Smooth muscle cell (in vitro differentiated cells): ENCODE measurements around the gene RNASEH1. TPM values are rescaled to one million over a fixed set of nuclear protein-coding genes. Genes with fewer than 3 reads are reported as not detected.

ENCODE experiments used
- DNase-seq: peaks from one replicate; lab custom pipeline; 2025; ENCODE audit not compliant: unreplicated experiment; lab: John Stamatoyannopoulos, UW
- H2AFZ ChIP-seq: fragments of 200-600 bp; sonication (generic); 2 replicates; pipeline ENCODE4 v1.6.0; 2016; ENCODE audit warnings: antibody characterized with exemption, low read depth, mild to moderate bottlenecking
- H3F3A ChIP-seq: fragments of 200-600 bp; sonication (generic); 2 replicates; pipeline ENCODE4 v1.6.0; 2017; ENCODE audit warnings: antibody characterized with exemption, low read depth
- H3K27ac ChIP-seq: fragments of 200-600 bp; sonication (generic); 2 replicates; pipeline ENCODE4 v1.5.1; 2016; ENCODE audit warnings: low read depth, mild to moderate bottlenecking
- H3K27me3 ChIP-seq: fragments of 200-600 bp; sonication (generic); 2 replicates; pipeline ENCODE4 v1.6.1; 2016; ENCODE audit warnings: low read depth, mild to moderate bottlenecking
- H3K36me3 ChIP-seq: fragments of 200-600 bp; sonication (generic); 2 replicates; pipeline ENCODE4 v1.5.1; 2016; ENCODE audit warnings: low read depth
- H3K4me1 ChIP-seq: fragments of 200-600 bp; sonication (generic); 2 replicates; pipeline ENCODE4 v1.5.1; 2016; ENCODE audit warnings: low read depth
- H3K4me2 ChIP-seq: fragments of 200-600 bp; sonication (generic); 2 replicates; pipeline ENCODE4 v1.6.0; 2016; ENCODE audit warnings: mild to moderate bottlenecking
- H3K4me3 ChIP-seq: fragments of 200-600 bp; sonication (generic); 2 replicates; pipeline ENCODE4 v1.5.1; 2016; ENCODE audit warnings: mild to moderate bottlenecking
- H3K79me2 ChIP-seq: fragments of 200-600 bp; sonication (generic); 2 replicates; pipeline ENCODE4 v1.6.0; 2016; ENCODE audit warnings: low read depth, mild to moderate bottlenecking
- H3K9ac ChIP-seq: fragments of 200-600 bp; sonication (generic); 2 replicates; pipeline ENCODE4 v1.6.0; 2016; ENCODE audit warnings: low read depth
- H3K9me3 ChIP-seq: fragments of 200-600 bp; sonication (generic); replicated peaks from 2 replicates; pipeline ENCODE4 v1.5.1; 2016; ENCODE audit warnings: low read depth
- H4K20me1 ChIP-seq: fragments of 200-600 bp; sonication (generic); 2 replicates; pipeline ENCODE4 v1.6.0; 2016; ENCODE audit warnings: low read depth
- CTCF ChIP-seq: fragments of 200-600 bp; sonication (generic); IDR thresholded peaks from 2 replicates; pipeline ENCODE4 v1.5.1; 2017; ENCODE audit warnings: borderline replicate concordance, mild to moderate bottlenecking, antibody characterized with exemption; ENCODE audit not compliant: insufficient read depth, poor library complexity, severe bottlenecking
- WGBS: methylation state at CpG from one replicate; pipeline ENCODE4 v1.1.7; 2016; ENCODE audit warnings: low lambda C conversion rate; 5-methylcytosine and 5-hydroxymethylcytosine counted together
- polyA plus RNA-seq: library from polyadenylated mRNA; unstranded; fragments of >200 nt; fragmentation: Nextera tagmentation; extraction: Ambion mirVana; gene quantifications from 2 replicates; pipeline ENCODE4 v1.2.1, GENCODE V29; 2016
- total RNA-seq: library from RNA; depleted of rRNA; stranded (reverse); fragments of >200 nt; gene quantifications from 2 replicates; pipeline ENCODE4 v1.2.3, GENCODE V29; 2014

RNASEH1 gene
- total and polyA plus RNA-seq, 2 experiments from 2014 or later = 18.3 to 39.2 TPM

DNA sequence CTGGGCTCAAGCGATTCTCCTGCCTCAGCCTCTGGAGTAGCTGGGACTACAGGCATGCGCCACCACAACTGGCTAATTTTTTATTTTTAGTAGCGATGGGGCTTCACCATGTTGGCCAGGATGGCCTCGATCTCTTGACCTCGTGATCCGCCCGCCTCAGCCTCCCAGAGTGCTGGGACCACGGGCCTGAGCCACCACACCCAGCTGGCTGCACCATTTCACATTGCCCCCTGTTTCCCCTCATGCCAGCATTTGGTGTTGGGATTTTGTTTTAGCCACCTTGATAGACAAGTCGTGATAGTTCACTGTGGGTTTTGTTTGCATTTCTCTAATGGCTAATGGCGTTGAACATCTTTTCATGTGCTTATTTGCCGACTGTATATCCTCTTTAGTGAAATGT, 31.0 kb upstream of the RNASEH1 start:
- H3K27ac ChIP-seq = no peak overlapping the region
- DNase-seq = no peak
- H3K9ac ChIP-seq = no peak overlapping the region
- no peak overlapping the region for H3K4me2 ChIP-seq
- no peaks in the 10 kb centered on the region for H3K4me1 ChIP-seq
- H3F3A ChIP-seq = peaks cover 4% of the 10 kb centered on the region
- H3K4me3 ChIP-seq = no peak overlapping the region
- H4K20me1 ChIP-seq = no peaks in the 10 kb centered on the region
- H2AFZ ChIP-seq = no peak overlapping the region
- TF ChIP-seq CTCF = no peak
- no peaks in the 10 kb centered on the region for H3K79me2 ChIP-seq
- H3K9me3 ChIP-seq = no peaks in the 10 kb centered on the region
- 94% methylated on average over 11 of the region's 11 CpGs for WGBS
- H3K27me3 ChIP-seq = no peaks in the 10 kb centered on the region
- no peaks in the 10 kb centered on the region for H3K36me3 ChIP-seq

DNA sequence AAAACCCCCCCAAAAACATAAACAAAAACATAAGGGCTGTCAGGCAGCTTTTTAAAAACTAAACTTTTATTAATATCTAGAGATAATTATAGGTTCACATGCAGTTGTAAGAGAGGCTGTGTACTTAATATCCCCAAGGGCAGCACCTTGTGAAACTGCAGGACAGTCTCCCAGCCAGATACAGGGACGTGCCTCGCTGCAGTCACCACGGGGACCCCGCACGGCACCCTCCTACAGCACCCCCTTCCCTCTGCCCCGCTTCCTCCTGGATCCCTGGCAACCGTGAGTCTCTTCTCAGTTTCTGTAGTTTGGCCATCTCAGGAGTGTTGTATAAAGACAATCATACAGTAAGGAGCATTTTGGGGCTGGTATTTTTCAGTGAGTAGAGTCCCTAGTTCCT, 30.0 kb upstream of the RNASEH1 start:
- WGBS = 94% methylated on average over 7 of the region's 7 CpGs
- Histone ChIP-seq H3K9ac (no peak overlapping the region), H3K27me3 (no peaks in the 10 kb centered on the region), H3K9me3 (no peaks in the 10 kb centered on the region), H3K4me2 (no peak overlapping the region), H3K36me3 (no peaks in the 10 kb centered on the region), H3K27ac (no peak overlapping the region), H4K20me1 (no peaks in the 10 kb centered on the region), H3K4me3 (no peak overlapping the region), H2AFZ (no peak overlapping the region), H3F3A (peaks cover 4% of the 10 kb centered on the region), H3K79me2 (no peaks in the 10 kb centered on the region), H3K4me1 (no peaks in the 10 kb centered on the region)
- no peak for TF ChIP-seq CTCF
- no peak for DNase-seq

DNA sequence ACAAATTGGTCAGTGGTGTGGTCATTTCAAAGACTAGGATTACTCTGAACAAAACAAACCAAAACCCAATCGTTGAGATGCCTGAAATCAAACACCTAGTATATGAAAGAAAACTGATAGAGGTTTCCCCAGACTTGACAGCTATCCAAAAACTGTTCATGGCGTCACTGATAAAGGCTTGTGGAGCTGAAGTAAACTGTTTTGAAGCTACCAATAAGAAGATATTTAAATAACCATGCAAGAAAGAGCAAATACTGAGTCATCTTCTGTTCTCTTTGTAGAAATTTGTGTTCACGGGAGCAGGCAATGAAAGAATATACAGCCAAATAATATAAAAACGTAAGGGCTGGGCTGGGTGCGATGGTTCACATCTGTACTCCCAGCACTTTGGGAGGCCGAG, 29.3 kb upstream of the RNASEH1 start:
- no peak overlapping the region for H2AFZ ChIP-seq
- DNase-seq = no peak
- peaks cover 4% of the 10 kb centered on the region for H3F3A ChIP-seq
- no peak overlapping the region for H3K9ac ChIP-seq
- no peak overlapping the region for H3K27ac ChIP-seq
- no peaks in the 10 kb centered on the region for H3K4me1 ChIP-seq
- TF ChIP-seq CTCF = no peak
- no peaks in the 10 kb centered on the region for H3K9me3 ChIP-seq
- no peaks in the 10 kb centered on the region for H3K27me3 ChIP-seq
- no peaks in the 10 kb centered on the region for H3K36me3 ChIP-seq
- 86% methylated on average over 6 of the region's 6 CpGs for WGBS
- H3K4me2 ChIP-seq = no peak overlapping the region
- no peaks in the 10 kb centered on the region for H4K20me1 ChIP-seq
- H3K4me3 ChIP-seq = no peak overlapping the region
- H3K79me2 ChIP-seq = no peaks in the 10 kb centered on the region

DNA sequence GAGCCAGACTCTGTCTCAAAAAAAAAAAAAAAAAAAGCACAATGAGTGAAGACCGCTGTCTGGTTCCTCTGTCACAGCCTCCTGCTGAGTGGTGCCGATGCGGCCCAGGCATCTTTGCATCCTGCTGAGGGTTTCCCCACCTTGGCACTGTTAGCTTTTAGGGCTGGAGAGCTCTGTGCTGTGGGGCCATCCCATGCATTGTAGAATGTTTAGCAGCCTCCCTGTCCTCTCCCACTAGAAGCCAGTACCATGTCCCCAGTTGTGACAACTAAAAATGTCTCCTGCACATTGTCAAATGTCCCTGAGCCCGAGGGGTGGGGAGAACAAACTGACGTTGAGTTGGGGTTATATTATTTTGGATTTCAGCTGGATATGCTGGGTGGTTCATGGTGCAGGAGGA, 28.9 kb upstream of the RNASEH1 start:
- no peak for TF ChIP-seq CTCF
- H3K27me3 ChIP-seq = no peaks in the 10 kb centered on the region
- H3K36me3 ChIP-seq = no peaks in the 10 kb centered on the region
- no peak overlapping the region for H3K27ac ChIP-seq
- no peak overlapping the region for H2AFZ ChIP-seq
- DNase-seq = no peak
- peaks cover under 1% of the 10 kb centered on the region for H4K20me1 ChIP-seq
- no peak overlapping the region for H3K4me2 ChIP-seq
- 86% methylated on average over 5 of the region's 5 CpGs for WGBS
- no peak overlapping the region for H3K9ac ChIP-seq
- H3K9me3 ChIP-seq = no peaks in the 10 kb centered on the region
- no peak overlapping the region for H3K4me3 ChIP-seq
- no peaks in the 10 kb centered on the region for H3K79me2 ChIP-seq
- H3F3A ChIP-seq = peaks cover 4% of the 10 kb centered on the region
- no peaks in the 10 kb centered on the region for H3K4me1 ChIP-seq
